ENCODE results near the gene ACAP1. TPM values are rescaled to one million over a fixed set of nuclear protein-coding genes. Genes with fewer than 3 reads are reported as not detected.
A peak's percentile ranks its signal among the peaks of the same experiment; 100 is the strongest.

ACAP1 gene
- total and polyA plus RNA-seq, 9 of the 15 experiments (the other 6 are each of a cell fraction or from before 2014, with no cell fraction given), result 0.15 to 8.5 (median 2.4) TPM

GRCh38 chr17:7314719-7315569, 21.4 kb upstream of the ACAP1 start, which contains the start of gene GPS2 (continued):
- TF ChIP-seq, protein P1, sequence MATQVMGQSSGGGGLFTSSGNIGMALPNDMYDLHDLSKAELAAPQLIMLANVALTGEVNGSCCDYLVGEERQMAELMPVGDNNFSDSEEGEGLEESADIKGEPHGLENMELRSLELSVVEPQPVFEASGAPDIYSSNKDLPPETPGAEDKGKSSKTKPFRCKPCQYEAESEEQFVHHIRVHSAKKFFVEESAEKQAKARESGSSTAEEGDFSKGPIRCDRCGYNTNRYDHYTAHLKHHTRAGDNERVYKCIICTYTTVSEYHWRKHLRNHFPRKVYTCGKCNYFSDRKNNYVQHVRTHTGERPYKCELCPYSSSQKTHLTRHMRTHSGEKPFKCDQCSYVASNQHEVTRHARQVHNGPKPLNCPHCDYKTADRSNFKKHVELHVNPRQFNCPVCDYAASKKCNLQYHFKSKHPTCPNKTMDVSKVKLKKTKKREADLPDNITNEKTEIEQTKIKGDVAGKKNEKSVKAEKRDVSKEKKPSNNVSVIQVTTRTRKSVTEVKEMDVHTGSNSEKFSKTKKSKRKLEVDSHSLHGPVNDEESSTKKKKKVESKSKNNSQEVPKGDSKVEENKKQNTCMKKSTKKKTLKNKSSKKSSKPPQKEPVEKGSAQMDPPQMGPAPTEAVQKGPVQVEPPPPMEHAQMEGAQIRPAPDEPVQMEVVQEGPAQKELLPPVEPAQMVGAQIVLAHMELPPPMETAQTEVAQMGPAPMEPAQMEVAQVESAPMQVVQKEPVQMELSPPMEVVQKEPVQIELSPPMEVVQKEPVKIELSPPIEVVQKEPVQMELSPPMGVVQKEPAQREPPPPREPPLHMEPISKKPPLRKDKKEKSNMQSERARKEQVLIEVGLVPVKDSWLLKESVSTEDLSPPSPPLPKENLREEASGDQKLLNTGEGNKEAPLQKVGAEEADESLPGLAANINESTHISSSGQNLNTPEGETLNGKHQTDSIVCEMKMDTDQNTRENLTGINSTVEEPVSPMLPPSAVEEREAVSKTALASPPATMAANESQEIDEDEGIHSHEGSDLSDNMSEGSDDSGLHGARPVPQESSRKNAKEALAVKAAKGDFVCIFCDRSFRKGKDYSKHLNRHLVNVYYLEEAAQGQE (IDR thresholded peaks at IDR 0.05; ENCODE audit: borderline replicate concordance), result peak; percentile 97
- TF ChIP-seq, protein P1 (CRISPR knock-in tag; IDR thresholded peaks at IDR 0.05; ENCODE audit: low read depth), result peak; percentile 91
- TF ChIP-seq ELF4 (CRISPR knock-in tag; IDR thresholded peaks at IDR 0.05), result 0 out of 2 replicates have a peak, but pooled peaks have one; percentile 38
- no peak for TF ChIP-seq ZFP1 (CRISPR knock-in tag; IDR thresholded peaks at IDR 0.05)
- peak; percentile 40 for TF ChIP-seq SOX6 (IDR thresholded peaks at IDR 0.05)
- no peak for TF ChIP-seq ZNF212 (CRISPR knock-in tag; IDR thresholded peaks at IDR 0.05)
- no peak; the same call in 1 of the 2 replicates for TF ChIP-seq MYC (IDR thresholded peaks at IDR 0.05; ENCODE audit: low read depth, low read length)
- no peak for TF ChIP-seq MYC (CRISPR knock-in tag; IDR thresholded peaks at IDR 0.05; ENCODE audit: borderline replicate concordance, low read depth)
- no peak for TF ChIP-seq RAD21 (CRISPR knock-in tag; conservative IDR thresholded peaks at IDR 0.05 in 1 of 2, IDR thresholded peaks at IDR 0.05 in 1 of 2)
- peak in 1 of 2 experiments; percentile 14; a peak in 1 of 4 replicates for TF ChIP-seq SIX5 (IDR thresholded peaks at IDR 0.05; ENCODE audit: borderline replicate concordance in 1 of 2, insufficient read depth in 1 of 2, low read depth in 1 of 2, low read length in 2 of 2)
- peak in 1 of 2 experiments; percentile 55; a peak in 1 of 4 replicates for TF ChIP-seq FOXK2 (conservative IDR thresholded peaks at IDR 0.05 in 1 of 2, IDR thresholded peaks at IDR 0.05 in 1 of 2; ENCODE audit: low read depth in 2 of 2)
- TF ChIP-seq SMAD4 (CRISPR knock-in tag; conservative IDR thresholded peaks at IDR 0.05), result 0 out of 2 replicates have a peak, but pooled peaks have one; percentile 24
- no peak for TF ChIP-seq MAFG (tag; conservative IDR thresholded peaks at IDR 0.05)
- no peak for TF ChIP-seq FOS (IDR thresholded peaks at IDR 0.05; ENCODE audit: extremely low read depth, insufficient read length)
- peak; percentile 64; the same call in 1 of the 2 replicates for TF ChIP-seq SUPT5H (IDR thresholded peaks at IDR 0.05)
- TF ChIP-seq POLR3A (IDR thresholded peaks at IDR 0.05; ENCODE audit: borderline replicate concordance, extremely low read depth, insufficient read depth, insufficient read length), result no peak
- no peak for TF ChIP-seq HDGF (IDR thresholded peaks at IDR 0.05)
- 0 out of 4 replicates have a peak, but pooled peaks of 1 of the 2 experiments have one; percentile 21 for TF ChIP-seq TEAD1 (CRISPR knock-in tag; IDR thresholded peaks at IDR 0.05)
- no peak for TF ChIP-seq FOXO4 (CRISPR knock-in tag; IDR thresholded peaks at IDR 0.05)

All from K562 (cell line).